Fibroblast of villous mesenchyme (primary cell): ENCODE measurements around the gene ATP11A. TPM values are rescaled to one million over a fixed set of nuclear protein-coding genes. Genes with fewer than 3 reads are reported as not detected.

Experiments used
- DNase-seq: peaks from one replicate; pipeline ENCODE4 v3.0.0-alpha.2; 2010; ENCODE audit warnings: low read depth
- H3K4me3 ChIP-seq: 2 replicates; pipeline ENCODE4 v1.5.1; 2011; ENCODE audit warnings: low read depth, mild to moderate bottlenecking, low read length
- CTCF ChIP-seq: IDR thresholded peaks from 2 replicates; pipeline ENCODE4 v1.5.1; 2012; ENCODE audit warnings: low read depth, mild to moderate bottlenecking, low read length; ENCODE audit not compliant: insufficient read depth
- total RNA-seq: library from RNA; depleted of rRNA; stranded (reverse); fragments of >200 nt; gene quantifications from 2 replicates; pipeline ENCODE4 v1.2.3, GENCODE V29; 2012

Gene ATP11A
- total RNA-seq, 1 donor = 6.9 TPM

GRCh38 chr13:112889351-112890290 is 199.8 kb downstream of the ATP11A start:
- H3K4me3 ChIP-seq = no peak overlapping the region
- DNase-seq = no peak
- no peak for TF ChIP-seq CTCF

GRCh38 chr13:112890316-112891145 is 200.7 kb downstream of the ATP11A start:
- no peak for DNase-seq
- no peak overlapping the region for H3K4me3 ChIP-seq
- no peak for TF ChIP-seq CTCF

- DNase-seq = no peak
- TF ChIP-seq CTCF = no peak
- H3K4me3 ChIP-seq = no peak overlapping the region
Measured at GRCh38 chr13:112891477-112892401, 201.9 kb downstream of the ATP11A start.

GRCh38 chr13:112892426-112893206 is 202.8 kb downstream of the ATP11A start:
- no peak overlapping the region for H3K4me3 ChIP-seq
- no peak for DNase-seq
- no peak for TF ChIP-seq CTCF

- no peak for DNase-seq
- TF ChIP-seq CTCF = no peak
Measured at GRCh38 chr13:112893207-112893569, 203.3 kb downstream of the ATP11A start.

More at GRCh38 chr13:112893207-112893569, 203.3 kb downstream of the ATP11A start:
- no peak overlapping the region for H3K4me3 ChIP-seq
